WTC11 (cell line): ENCODE measurements around the gene ELOVL2. TPM values are rescaled to one million over a fixed set of nuclear protein-coding genes. Genes with fewer than 3 reads are reported as not detected.

Experiments used
- ATAC-seq: fragments of 200-7000 bp; cut with Tn5 transposase; 2 replicates; pipeline ENCODE4 v1.10.0; 2021; ENCODE audit warnings: mild to moderate bottlenecking, moderate library complexity
- CTCF ChIA-PET: fragments of 300-600 bp; sonication (Branson Sonifier 250); formaldehyde crosslinking; loops from one replicate; lab custom pipeline; 2021; ENCODE audit warnings: antibody characterized with exemption; lab: Charles Lee
- POLR2A ChIA-PET: fragments of 350-600 bp; sonication (Branson Sonifier 250); formaldehyde crosslinking; loops from one replicate; lab custom pipeline; 2021; ENCODE audit warnings: antibody characterized with exemption; lab: Charles Lee
- DNase-seq: peaks from one replicate; pipeline ENCODE4 v3.0.0; 2021; ENCODE audit warnings: low spot score
- H3K27ac Mint-ChIP-seq: 2 replicates; pipeline ENCODE4 v1.8.0; 2021; ENCODE audit warnings: mixed read lengths
- H3K27me3 Mint-ChIP-seq: 2 replicates; pipeline ENCODE4 v1.8.0; 2021; ENCODE audit warnings: low read depth, mild to moderate bottlenecking, moderate library complexity, mixed read lengths
- H3K36me3 Mint-ChIP-seq: 2 replicates; pipeline ENCODE4 v1.8.0; 2021; ENCODE audit warnings: mixed read lengths
- H3K4me1 Mint-ChIP-seq: 2 replicates; pipeline ENCODE4 v1.8.0; 2022; ENCODE audit warnings: mixed read lengths
- H3K4me3 Mint-ChIP-seq: 2 replicates; pipeline ENCODE4 v1.8.0; 2021; ENCODE audit warnings: mild to moderate bottlenecking, moderate library complexity, mixed read lengths
- H3K9me3 Mint-ChIP-seq: 2 replicates; pipeline ENCODE4 v1.8.0; 2021; ENCODE audit warnings: mixed read lengths
- ARID4B ChIP-seq: sonication (generic); formaldehyde crosslinking; IDR thresholded peaks from 2 replicates; pipeline ENCODE4 v1.8.0; 2023; ENCODE audit warnings: missing genetic modification reagents, mild to moderate bottlenecking, borderline replicate concordance
- EMX1 ChIP-seq: fragments of 250-450 bp; sonication (Bioruptor Pico); IDR thresholded peaks from 2 replicates; pipeline ENCODE4 v1.8.0; 2021; ENCODE audit warnings: mild to moderate bottlenecking
- FOXP4 ChIP-seq: sonication (generic); formaldehyde crosslinking; IDR thresholded peaks from 2 replicates; pipeline ENCODE4 v1.8.0; 2022; ENCODE audit warnings: mild to moderate bottlenecking, missing genetic modification reagents
- GABPB1 ChIP-seq: sonication (generic); formaldehyde crosslinking; IDR thresholded peaks from 2 replicates; pipeline ENCODE4 v1.8.1; 2023; ENCODE audit warnings: mild to moderate bottlenecking, missing genetic modification reagents
- HMGA2 ChIP-seq: fragments of 250-450 bp; sonication (Bioruptor Pico); IDR thresholded peaks from 2 replicates; pipeline ENCODE4 v1.4.0; 2021; ENCODE audit warnings: mild to moderate bottlenecking, moderate library complexity
- JUN ChIP-seq: sonication (generic); formaldehyde crosslinking; IDR thresholded peaks from 2 replicates; pipeline ENCODE4 v1.8.0; 2023; ENCODE audit warnings: mild to moderate bottlenecking, missing genetic modification reagents
- MYBL2 ChIP-seq: sonication (generic); formaldehyde crosslinking; IDR thresholded peaks from 2 replicates; pipeline ENCODE4 v1.8.1; 2023; ENCODE audit warnings: mild to moderate bottlenecking, moderate library complexity, missing genetic modification reagents
- NFYB ChIP-seq: sonication (generic); formaldehyde crosslinking; conservative IDR thresholded peaks from 2 replicates; pipeline ENCODE4 v1.8.0; 2022; ENCODE audit warnings: low read depth, missing genetic modification reagents
- PRRX2 ChIP-seq: fragments of 250-450 bp; sonication (Bioruptor Pico); IDR thresholded peaks from 2 replicates; pipeline ENCODE4 v1.8.0; 2021; ENCODE audit warnings: mild to moderate bottlenecking
- STAT6 ChIP-seq: sonication (generic); formaldehyde crosslinking; conservative IDR thresholded peaks from 2 replicates; pipeline ENCODE4 v1.8.1; 2023; ENCODE audit warnings: mild to moderate bottlenecking, low read depth, missing genetic modification reagents, moderate library complexity
- TCF7 ChIP-seq: sonication (generic); formaldehyde crosslinking; IDR thresholded peaks from 2 replicates; pipeline ENCODE4 v1.8.0; 2022; ENCODE audit warnings: mild to moderate bottlenecking, low read depth, missing genetic modification reagents, moderate library complexity
- TEAD4 ChIP-seq: sonication (generic); formaldehyde crosslinking; IDR thresholded peaks from 2 replicates; pipeline ENCODE4 v1.8.0; 2022; ENCODE audit warnings: mild to moderate bottlenecking, missing genetic modification reagents
- TP53 ChIP-seq: sonication (generic); formaldehyde crosslinking; IDR thresholded peaks from 2 replicates; pipeline ENCODE4 v1.8.1; 2023; ENCODE audit warnings: mild to moderate bottlenecking, missing genetic modification reagents
- ZNF138 ChIP-seq: sonication (generic); formaldehyde crosslinking; conservative IDR thresholded peaks from 2 replicates; pipeline ENCODE4 v1.8.1; 2022; ENCODE audit warnings: mild to moderate bottlenecking, moderate library complexity, missing genetic modification reagents
- ZNF423 ChIP-seq: fragments of 250-450 bp; sonication (Bioruptor Pico); IDR thresholded peaks from 2 replicates; pipeline ENCODE4 v2.1.2; 2022; ENCODE audit warnings: mild to moderate bottlenecking, moderate library complexity
- ZNF671 ChIP-seq: fragments of 250-450 bp; sonication (Bioruptor Pico); IDR thresholded peaks from 2 replicates; pipeline ENCODE4 v1.8.0; 2021; ENCODE audit warnings: mild to moderate bottlenecking
- total RNA-seq: library from RNA; stranded (reverse); gene quantifications from 3 replicates; pipeline ENCODE4 v1.2.3, GENCODE V29; 2021
- TF ChIP-seq, protein P1 (sequence below): sonication (generic); formaldehyde crosslinking; IDR thresholded peaks from 2 replicates; pipeline ENCODE4 v1.8.0; 2022; ENCODE audit warnings: missing genetic modification reagents
- TF ChIP-seq, protein P2 (sequence below): sonication (generic); formaldehyde crosslinking; IDR thresholded peaks from 2 replicates; pipeline ENCODE4 v1.8.1; 2022; ENCODE audit warnings: mild to moderate bottlenecking, missing genetic modification reagents, moderate library complexity, borderline replicate concordance
- TF ChIP-seq, protein P3 (sequence below): sonication (generic); formaldehyde crosslinking; IDR thresholded peaks from 2 replicates; pipeline ENCODE4 v1.8.1; 2023; ENCODE audit warnings: mild to moderate bottlenecking, missing genetic modification reagents

ELOVL2 gene
- total RNA-seq, 1 experiment from 2014 or later, result 2.0 TPM

DNA sequence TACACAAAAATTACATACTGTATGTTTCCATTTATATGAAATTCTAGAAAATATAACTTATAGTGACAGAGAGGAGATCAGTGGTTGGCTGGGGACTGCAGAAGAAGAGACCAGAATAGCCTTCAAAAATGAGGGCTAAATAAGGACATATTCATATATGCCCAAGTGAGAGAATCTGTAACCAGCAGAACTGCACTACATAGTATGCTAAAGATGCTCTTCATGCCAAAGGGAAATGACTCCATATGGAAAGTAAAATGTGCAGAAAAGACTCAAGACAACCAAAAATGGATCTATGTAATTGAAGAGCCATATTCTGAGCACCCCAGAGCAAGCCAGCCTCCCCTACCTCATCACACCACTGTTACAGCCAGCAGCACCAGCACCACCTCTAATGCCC is 29.0 kb downstream of the ELOVL2 start:
- Mint-ChIP-seq H3K4me1 (peaks cover 12% of the 10 kb centered on the region), H3K27me3 (no peaks in the 10 kb centered on the region), H3K27ac (no peak overlapping the region), H3K9me3 (no peaks in the 10 kb centered on the region), H3K36me3 (no peaks in the 10 kb centered on the region), H3K4me3 (no peak overlapping the region)
- ATAC-seq, result no peak
- TF ChIP-seq TCF7 (CRISPR knock-in tag), result no peak
- TF ChIP-seq, protein P1, sequence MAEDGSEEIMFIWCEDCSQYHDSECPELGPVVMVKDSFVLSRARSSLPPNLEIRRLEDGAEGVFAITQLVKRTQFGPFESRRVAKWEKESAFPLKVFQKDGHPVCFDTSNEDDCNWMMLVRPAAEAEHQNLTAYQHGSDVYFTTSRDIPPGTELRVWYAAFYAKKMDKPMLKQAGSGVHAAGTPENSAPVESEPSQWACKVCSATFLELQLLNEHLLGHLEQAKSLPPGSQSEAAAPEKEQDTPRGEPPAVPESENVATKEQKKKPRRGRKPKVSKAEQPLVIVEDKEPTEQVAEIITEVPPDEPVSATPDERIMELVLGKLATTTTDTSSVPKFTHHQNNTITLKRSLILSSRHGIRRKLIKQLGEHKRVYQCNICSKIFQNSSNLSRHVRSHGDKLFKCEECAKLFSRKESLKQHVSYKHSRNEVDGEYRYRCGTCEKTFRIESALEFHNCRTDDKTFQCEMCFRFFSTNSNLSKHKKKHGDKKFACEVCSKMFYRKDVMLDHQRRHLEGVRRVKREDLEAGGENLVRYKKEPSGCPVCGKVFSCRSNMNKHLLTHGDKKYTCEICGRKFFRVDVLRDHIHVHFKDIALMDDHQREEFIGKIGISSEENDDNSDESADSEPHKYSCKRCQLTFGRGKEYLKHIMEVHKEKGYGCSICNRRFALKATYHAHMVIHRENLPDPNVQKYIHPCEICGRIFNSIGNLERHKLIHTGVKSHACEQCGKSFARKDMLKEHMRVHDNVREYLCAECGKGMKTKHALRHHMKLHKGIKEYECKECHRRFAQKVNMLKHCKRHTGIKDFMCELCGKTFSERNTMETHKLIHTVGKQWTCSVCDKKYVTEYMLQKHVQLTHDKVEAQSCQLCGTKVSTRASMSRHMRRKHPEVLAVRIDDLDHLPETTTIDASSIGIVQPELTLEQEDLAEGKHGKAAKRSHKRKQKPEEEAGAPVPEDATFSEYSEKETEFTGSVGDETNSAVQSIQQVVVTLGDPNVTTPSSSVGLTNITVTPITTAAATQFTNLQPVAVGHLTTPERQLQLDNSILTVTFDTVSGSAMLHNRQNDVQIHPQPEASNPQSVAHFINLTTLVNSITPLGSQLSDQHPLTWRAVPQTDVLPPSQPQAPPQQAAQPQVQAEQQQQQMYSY (CRISPR knock-in tag), result no peak
- TF ChIP-seq HMGA2 (CRISPR knock-in tag), result no peak
- TF ChIP-seq TP53, result no peak
- TF ChIP-seq, protein P2, sequence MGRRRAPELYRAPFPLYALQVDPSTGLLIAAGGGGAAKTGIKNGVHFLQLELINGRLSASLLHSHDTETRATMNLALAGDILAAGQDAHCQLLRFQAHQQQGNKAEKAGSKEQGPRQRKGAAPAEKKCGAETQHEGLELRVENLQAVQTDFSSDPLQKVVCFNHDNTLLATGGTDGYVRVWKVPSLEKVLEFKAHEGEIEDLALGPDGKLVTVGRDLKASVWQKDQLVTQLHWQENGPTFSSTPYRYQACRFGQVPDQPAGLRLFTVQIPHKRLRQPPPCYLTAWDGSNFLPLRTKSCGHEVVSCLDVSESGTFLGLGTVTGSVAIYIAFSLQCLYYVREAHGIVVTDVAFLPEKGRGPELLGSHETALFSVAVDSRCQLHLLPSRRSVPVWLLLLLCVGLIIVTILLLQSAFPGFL (CRISPR knock-in tag), result no peak
- TF ChIP-seq STAT6 (CRISPR knock-in tag), result no peak
- TF ChIP-seq EMX1 (CRISPR knock-in tag), result no peak
- no peak for TF ChIP-seq TEAD4 (CRISPR knock-in tag)
- no peak for TF ChIP-seq ZNF138 (CRISPR knock-in tag)
- TF ChIP-seq PRRX2 (CRISPR knock-in tag), result no peak
- TF ChIP-seq NFYB, result no peak
- TF ChIP-seq, protein P3, sequence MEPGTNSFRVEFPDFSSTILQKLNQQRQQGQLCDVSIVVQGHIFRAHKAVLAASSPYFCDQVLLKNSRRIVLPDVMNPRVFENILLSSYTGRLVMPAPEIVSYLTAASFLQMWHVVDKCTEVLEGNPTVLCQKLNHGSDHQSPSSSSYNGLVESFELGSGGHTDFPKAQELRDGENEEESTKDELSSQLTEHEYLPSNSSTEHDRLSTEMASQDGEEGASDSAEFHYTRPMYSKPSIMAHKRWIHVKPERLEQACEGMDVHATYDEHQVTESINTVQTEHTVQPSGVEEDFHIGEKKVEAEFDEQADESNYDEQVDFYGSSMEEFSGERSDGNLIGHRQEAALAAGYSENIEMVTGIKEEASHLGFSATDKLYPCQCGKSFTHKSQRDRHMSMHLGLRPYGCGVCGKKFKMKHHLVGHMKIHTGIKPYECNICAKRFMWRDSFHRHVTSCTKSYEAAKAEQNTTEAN (CRISPR knock-in tag), result no peak
- no peak for TF ChIP-seq ZNF423
- TF ChIP-seq JUN (CRISPR knock-in tag), result no peak
- no peak for TF ChIP-seq GABPB1 (CRISPR knock-in tag)
- no peak for TF ChIP-seq FOXP4 (CRISPR knock-in tag)
- TF ChIP-seq ZNF671, result no peak
- TF ChIP-seq MYBL2 (CRISPR knock-in tag), result no peak
- TF ChIP-seq ARID4B, result no peak
- DNase-seq, result no peak
- ChIA-PET POLR2A (no interaction called here), CTCF (interaction anchor here (1.7 kb wide), 1 partner anchor 61 kb away, joined by 4 read pairs; no protein-coding TSS in a partner anchor)
